GM12878 (cell line): Measurements from ENCODE around the gene MAZ. TPM values are rescaled to one million over a fixed set of nuclear protein-coding genes. Genes with fewer than 3 reads are reported as not detected.
A peak's percentile ranks its signal among the peaks of the same experiment; 100 is the strongest.

Experiments used
- BACH1 ChIP-seq: fragments of 450-650 bp; IDR thresholded peaks from 2 replicates; pipeline ENCODE4 v1.6.1; 2017; ENCODE audit warnings: mild to moderate bottlenecking, borderline replicate concordance
- BCL11A ChIP-seq: IDR thresholded peaks from 2 replicates; pipeline ENCODE4 v1.6.1; 2011; ENCODE audit warnings: low read depth, low read length
- BRCA1 ChIP-seq: IDR thresholded peaks from 2 replicates; pipeline ENCODE4 v1.6.1; 2011; ENCODE audit warnings: low read depth, low read length, improper control_type of control experiment
- CBX3 ChIP-seq: fragments of 200-600 bp; sonication (generic); IDR thresholded peaks from 2 replicates; pipeline ENCODE4 v1.6.1; 2016; ENCODE audit warnings: low read depth, borderline replicate concordance
- GATAD2B ChIP-seq: fragments of 450-650 bp; conservative IDR thresholded peaks from 2 replicates; pipeline ENCODE4 v1.6.1; 2017; ENCODE audit warnings: low read depth, mild to moderate bottlenecking, moderate library complexity
- IKZF2 ChIP-seq, 2 experiments: fragments of 450-650 bp; IDR thresholded peaks; 2 replicates each; pipeline ENCODE4 v1.6.1; 2017; ENCODE audit warnings: mild to moderate bottlenecking in 2 of 2, moderate library complexity in 2 of 2
- JUND ChIP-seq: IDR thresholded peaks from 2 replicates; pipeline ENCODE4 v1.6.1; 2012; ENCODE audit warnings: low read depth, mild to moderate bottlenecking, low read length, improper control_type of control experiment, moderate library complexity
- LARP7 ChIP-seq: fragments of 450-650 bp; IDR thresholded peaks from 2 replicates; pipeline ENCODE4 v1.6.1; 2017; ENCODE audit warnings: mild to moderate bottlenecking
- MYC ChIP-seq: IDR thresholded peaks from 2 replicates; pipeline ENCODE4 v1.6.1; 2011; ENCODE audit warnings: mild to moderate bottlenecking, low read length, moderate library complexity, inconsistent platforms; ENCODE audit not compliant: insufficient read depth, insufficient replicate concordance, insufficient read length, severe bottlenecking
- NFYB ChIP-seq: IDR thresholded peaks from 2 replicates; pipeline ENCODE4 v1.6.1; 2011; ENCODE audit warnings: low read depth, mild to moderate bottlenecking, low read length, improper control_type of control experiment, moderate library complexity; ENCODE audit not compliant: insufficient read depth
- POLR2A ChIP-seq: IDR thresholded peaks from 2 replicates; pipeline ENCODE4 v1.6.1; 2011; ENCODE audit warnings: low read depth, mild to moderate bottlenecking, low read length
- POLR2AphosphoS2 ChIP-seq: IDR thresholded peaks from 2 replicates; pipeline ENCODE4 v1.6.1; 2011; ENCODE audit warnings: low read depth, mild to moderate bottlenecking, low read length, improper control_type of control experiment, moderate library complexity
- RB1 ChIP-seq: fragments of 450-650 bp; formaldehyde crosslinking; IDR thresholded peaks from 2 replicates; pipeline ENCODE4 v1.6.1; 2017; ENCODE audit warnings: mild to moderate bottlenecking, borderline replicate concordance
- RBBP5 ChIP-seq: fragments of 200-600 bp; sonication (generic); conservative IDR thresholded peaks from 2 replicates; pipeline ENCODE4 v1.6.1; 2016
- SMARCA5 ChIP-seq: fragments of 450-650 bp; IDR thresholded peaks from 2 replicates; pipeline ENCODE4 v1.6.1; 2017; ENCODE audit warnings: mild to moderate bottlenecking
- STAT1 ChIP-seq: fragments of 450-650 bp; conservative IDR thresholded peaks from 2 replicates; pipeline ENCODE4 v1.6.1; 2014; ENCODE audit warnings: antibody characterized with exemption, mild to moderate bottlenecking
- ZBED1 ChIP-seq: IDR thresholded peaks from 2 replicates; pipeline ENCODE4 v1.6.1; 2016; ENCODE audit warnings: borderline replicate concordance
- ZNF217 ChIP-seq: fragments of 450-650 bp; IDR thresholded peaks from 2 replicates; pipeline ENCODE4 v1.6.1; 2017; ENCODE audit warnings: antibody characterized with exemption, mild to moderate bottlenecking
- polyA plus RNA-seq, 11 experiments: library from polyadenylated mRNA; depleted of rRNA in 4 of 11; unstranded in 6 of 11; stranded (reverse) in 5 of 11; fragments of >200 nt; fragmentation: Nextera tagmentation in 4 of 11; fragmentation: Illumina TruSeq in 1 of 11; extraction: Ambion mirVana in 4 of 11; extraction: Trizol in 1 of 11; gene quantifications; 1 replicate in 1 of 11; 2 replicates in 10 of 11; pipeline versions ENCODE4 v1.2.1 to v1.2.3, GENCODE V29; 2011 to 2016; ENCODE audit warnings: inconsistent platforms in 2 of 11, missing spikeins in 2 of 11, low read depth in 1 of 11
- total RNA-seq, 4 experiments: library from RNA; depleted of rRNA in 3 of 4; stranded (reverse); fragments of >200 nt in 3 of 4; fragmentation: Illumina TruSeq in 1 of 4; extraction: Trizol in 1 of 4; gene quantifications; 2 replicates each; pipeline versions ENCODE4 v1.2.1 to v1.2.3, GENCODE V29; 2013 to 2021
- TF ChIP-seq, protein P1 (sequence below): fragments of 450-650 bp; IDR thresholded peaks from 2 replicates; pipeline ENCODE4 v1.6.1; 2017; ENCODE audit warnings: mild to moderate bottlenecking
- TF ChIP-seq, protein P2 (sequence below): IDR thresholded peaks from 2 replicates; pipeline ENCODE4 v1.6.1; 2011; ENCODE audit warnings: borderline replicate concordance, low read depth, mild to moderate bottlenecking, moderate library complexity, mixed read lengths, low read length; ENCODE audit not compliant: insufficient read depth; ENCODE audit errors: extremely low read length
- TF ChIP-seq, protein P3 (sequence below), 3 experiments: IDR thresholded peaks in 2 of 3; conservative IDR thresholded peaks in 1 of 3; 2 replicates each; pipeline ENCODE4 v1.5.1; 2011; ENCODE audit warnings: low read depth in 3 of 3, low read length in 3 of 3, mild to moderate bottlenecking in 3 of 3, control low read depth in 2 of 3, moderate library complexity in 2 of 3, inconsistent platforms in 1 of 3, mixed read lengths in 1 of 3; ENCODE audit not compliant: control insufficient read depth in 2 of 3, insufficient read depth in 1 of 3; ENCODE audit errors: extremely low read depth in 1 of 3
- TF ChIP-seq, protein P4 (sequence below): IDR thresholded peaks from 2 replicates; pipeline ENCODE4 v1.6.1; 2012; ENCODE audit warnings: low read depth, low read length, improper control_type of control experiment
- TF ChIP-seq, protein P5 (sequence below): fragments of 450-650 bp; IDR thresholded peaks from 2 replicates; pipeline ENCODE4 v1.6.1; 2016; ENCODE audit warnings: mild to moderate bottlenecking

MAZ gene
- total and polyA plus RNA-seq, 10 of the 15 experiments (the other 5 are each of a cell fraction or from before 2014, with no cell fraction given), result 23.9 to 309 (median 116) TPM

DNA sequence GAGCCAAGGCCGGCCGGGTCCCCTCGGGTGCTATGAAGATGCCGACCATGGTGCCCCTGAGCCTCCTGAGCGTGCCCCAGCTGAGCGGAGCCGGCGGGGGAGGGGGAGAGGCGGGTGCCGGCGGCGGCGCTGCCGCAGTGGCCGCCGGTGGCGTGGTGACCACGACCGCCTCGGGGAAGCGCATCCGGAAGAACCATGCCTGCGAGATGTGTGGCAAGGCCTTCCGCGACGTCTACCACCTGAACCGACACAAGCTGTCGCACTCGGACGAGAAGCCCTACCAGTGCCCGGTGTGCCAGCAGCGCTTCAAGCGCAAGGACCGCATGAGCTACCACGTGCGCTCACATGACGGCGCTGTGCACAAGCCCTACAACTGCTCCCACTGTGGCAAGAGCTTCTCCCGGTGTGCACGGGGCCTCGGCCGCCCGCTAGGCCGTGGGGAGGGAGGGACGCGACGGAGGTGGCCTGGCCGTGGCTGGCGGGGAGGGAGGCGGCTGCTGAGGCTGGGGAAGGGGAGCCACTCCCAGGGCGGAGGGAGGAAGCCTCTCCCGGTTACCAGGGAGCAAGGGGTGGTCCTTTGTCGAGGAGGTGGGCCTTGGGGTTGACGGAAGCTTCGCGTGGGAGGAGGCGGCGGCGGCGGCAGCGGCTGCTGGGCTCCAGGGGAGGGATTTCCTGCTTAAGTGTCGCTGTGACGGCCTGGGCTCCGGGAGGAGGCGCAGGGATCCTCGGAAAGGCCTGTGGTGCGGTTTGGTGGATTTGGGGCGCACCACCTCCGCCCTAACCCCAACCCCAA lies 1.3 kb downstream of the MAZ start (continued):
- no peak for TF ChIP-seq NFYB
- TF ChIP-seq, protein P1, sequence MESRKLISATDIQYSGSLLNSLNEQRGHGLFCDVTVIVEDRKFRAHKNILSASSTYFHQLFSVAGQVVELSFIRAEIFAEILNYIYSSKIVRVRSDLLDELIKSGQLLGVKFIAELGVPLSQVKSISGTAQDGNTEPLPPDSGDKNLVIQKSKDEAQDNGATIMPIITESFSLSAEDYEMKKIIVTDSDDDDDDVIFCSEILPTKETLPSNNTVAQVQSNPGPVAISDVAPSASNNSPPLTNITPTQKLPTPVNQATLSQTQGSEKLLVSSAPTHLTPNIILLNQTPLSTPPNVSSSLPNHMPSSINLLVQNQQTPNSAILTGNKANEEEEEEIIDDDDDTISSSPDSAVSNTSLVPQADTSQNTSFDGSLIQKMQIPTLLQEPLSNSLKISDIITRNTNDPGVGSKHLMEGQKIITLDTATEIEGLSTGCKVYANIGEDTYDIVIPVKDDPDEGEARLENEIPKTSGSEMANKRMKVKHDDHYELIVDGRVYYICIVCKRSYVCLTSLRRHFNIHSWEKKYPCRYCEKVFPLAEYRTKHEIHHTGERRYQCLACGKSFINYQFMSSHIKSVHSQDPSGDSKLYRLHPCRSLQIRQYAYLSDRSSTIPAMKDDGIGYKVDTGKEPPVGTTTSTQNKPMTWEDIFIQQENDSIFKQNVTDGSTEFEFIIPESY, result no peak
- TF ChIP-seq LARP7, result no peak; the same call in 1 of the 2 replicates
- no peak for TF ChIP-seq ZBED1
- peak; percentile 83; the same call in 1 of the 2 replicates for TF ChIP-seq GATAD2B
- 0 out of 2 replicates have a peak, but pooled peaks have one; percentile 5 for TF ChIP-seq BCL11A
- no peak for TF ChIP-seq RBBP5
- TF ChIP-seq RB1, result no peak
- peak; percentile 54 for TF ChIP-seq BACH1
- TF ChIP-seq, protein P2, sequence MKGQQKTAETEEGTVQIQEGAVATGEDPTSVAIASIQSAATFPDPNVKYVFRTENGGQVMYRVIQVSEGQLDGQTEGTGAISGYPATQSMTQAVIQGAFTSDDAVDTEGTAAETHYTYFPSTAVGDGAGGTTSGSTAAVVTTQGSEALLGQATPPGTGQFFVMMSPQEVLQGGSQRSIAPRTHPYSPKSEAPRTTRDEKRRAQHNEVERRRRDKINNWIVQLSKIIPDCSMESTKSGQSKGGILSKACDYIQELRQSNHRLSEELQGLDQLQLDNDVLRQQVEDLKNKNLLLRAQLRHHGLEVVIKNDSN, result peak; percentile 83
- no peak for TF ChIP-seq ZNF217
- TF ChIP-seq BRCA1, result no peak
- peak; percentile 74; a peak in 3 of 4 replicates for TF ChIP-seq IKZF2 (IDR thresholded peaks at IDR 0.05)
- no peak for TF ChIP-seq CBX3
- TF ChIP-seq MYC, result peak; percentile 80
- TF ChIP-seq, protein P3, sequence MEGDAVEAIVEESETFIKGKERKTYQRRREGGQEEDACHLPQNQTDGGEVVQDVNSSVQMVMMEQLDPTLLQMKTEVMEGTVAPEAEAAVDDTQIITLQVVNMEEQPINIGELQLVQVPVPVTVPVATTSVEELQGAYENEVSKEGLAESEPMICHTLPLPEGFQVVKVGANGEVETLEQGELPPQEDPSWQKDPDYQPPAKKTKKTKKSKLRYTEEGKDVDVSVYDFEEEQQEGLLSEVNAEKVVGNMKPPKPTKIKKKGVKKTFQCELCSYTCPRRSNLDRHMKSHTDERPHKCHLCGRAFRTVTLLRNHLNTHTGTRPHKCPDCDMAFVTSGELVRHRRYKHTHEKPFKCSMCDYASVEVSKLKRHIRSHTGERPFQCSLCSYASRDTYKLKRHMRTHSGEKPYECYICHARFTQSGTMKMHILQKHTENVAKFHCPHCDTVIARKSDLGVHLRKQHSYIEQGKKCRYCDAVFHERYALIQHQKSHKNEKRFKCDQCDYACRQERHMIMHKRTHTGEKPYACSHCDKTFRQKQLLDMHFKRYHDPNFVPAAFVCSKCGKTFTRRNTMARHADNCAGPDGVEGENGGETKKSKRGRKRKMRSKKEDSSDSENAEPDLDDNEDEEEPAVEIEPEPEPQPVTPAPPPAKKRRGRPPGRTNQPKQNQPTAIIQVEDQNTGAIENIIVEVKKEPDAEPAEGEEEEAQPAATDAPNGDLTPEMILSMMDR (IDR thresholded peaks at IDR 0.05 in 2 of 3, conservative IDR thresholded peaks at IDR 0.05 in 1 of 3; ENCODE audit: control insufficient read depth in 2 of 3, extremely low read depth in 1 of 3, insufficient read depth in 1 of 3, low read depth in 3 of 3, low read length in 3 of 3), result peak; percentile 58 to 72 (median 68)
- TF ChIP-seq JUND, result no peak
- peak; percentile 88 for TF ChIP-seq POLR2A
- no peak for TF ChIP-seq STAT1
- TF ChIP-seq, protein P4, sequence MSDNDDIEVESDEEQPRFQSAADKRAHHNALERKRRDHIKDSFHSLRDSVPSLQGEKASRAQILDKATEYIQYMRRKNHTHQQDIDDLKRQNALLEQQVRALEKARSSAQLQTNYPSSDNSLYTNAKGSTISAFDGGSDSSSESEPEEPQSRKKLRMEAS, result peak; percentile 95
- TF ChIP-seq SMARCA5, result peak; percentile 57
- TF ChIP-seq, protein P5, sequence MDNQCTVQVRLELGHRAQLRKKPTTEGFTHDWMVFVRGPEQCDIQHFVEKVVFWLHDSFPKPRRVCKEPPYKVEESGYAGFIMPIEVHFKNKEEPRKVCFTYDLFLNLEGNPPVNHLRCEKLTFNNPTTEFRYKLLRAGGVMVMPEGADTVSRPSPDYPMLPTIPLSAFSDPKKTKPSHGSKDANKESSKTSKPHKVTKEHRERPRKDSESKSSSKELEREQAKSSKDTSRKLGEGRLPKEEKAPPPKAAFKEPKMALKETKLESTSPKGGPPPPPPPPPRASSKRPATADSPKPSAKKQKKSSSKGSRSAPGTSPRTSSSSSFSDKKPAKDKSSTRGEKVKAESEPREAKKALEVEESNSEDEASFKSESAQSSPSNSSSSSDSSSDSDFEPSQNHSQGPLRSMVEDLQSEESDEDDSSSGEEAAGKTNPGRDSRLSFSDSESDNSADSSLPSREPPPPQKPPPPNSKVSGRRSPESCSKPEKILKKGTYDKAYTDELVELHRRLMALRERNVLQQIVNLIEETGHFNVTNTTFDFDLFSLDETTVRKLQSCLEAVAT, result 0 out of 2 replicates have a peak, but pooled peaks have one; percentile 57
- TF ChIP-seq POLR2AphosphoS2, result peak; percentile 90
